Measurements from ENCODE around the gene SLC39A5.

DNA sequence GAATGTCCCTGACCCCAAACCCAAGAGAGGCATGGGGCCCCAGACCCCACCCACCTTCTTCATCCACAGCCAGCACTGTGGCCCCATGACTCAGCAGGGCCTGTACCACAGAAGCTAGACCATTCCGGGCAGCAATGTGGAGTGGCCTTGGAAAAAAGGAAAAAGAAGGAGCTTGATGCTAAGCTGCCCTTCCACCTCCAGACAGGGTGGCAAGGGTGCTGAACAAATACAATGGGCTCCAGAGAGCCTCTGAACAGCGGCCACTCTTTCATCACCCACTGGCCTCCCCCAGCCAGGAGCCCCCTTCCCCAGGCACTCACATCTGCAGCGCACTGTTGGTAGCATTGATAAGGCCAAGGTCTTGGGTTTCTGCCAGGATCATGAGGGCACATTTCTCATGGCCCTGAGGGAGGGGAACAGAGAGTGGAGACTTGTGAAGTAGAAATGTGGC is 13.9 kb downstream of the SLC39A5 start:
- TF ChIP-seq, protein P1, sequence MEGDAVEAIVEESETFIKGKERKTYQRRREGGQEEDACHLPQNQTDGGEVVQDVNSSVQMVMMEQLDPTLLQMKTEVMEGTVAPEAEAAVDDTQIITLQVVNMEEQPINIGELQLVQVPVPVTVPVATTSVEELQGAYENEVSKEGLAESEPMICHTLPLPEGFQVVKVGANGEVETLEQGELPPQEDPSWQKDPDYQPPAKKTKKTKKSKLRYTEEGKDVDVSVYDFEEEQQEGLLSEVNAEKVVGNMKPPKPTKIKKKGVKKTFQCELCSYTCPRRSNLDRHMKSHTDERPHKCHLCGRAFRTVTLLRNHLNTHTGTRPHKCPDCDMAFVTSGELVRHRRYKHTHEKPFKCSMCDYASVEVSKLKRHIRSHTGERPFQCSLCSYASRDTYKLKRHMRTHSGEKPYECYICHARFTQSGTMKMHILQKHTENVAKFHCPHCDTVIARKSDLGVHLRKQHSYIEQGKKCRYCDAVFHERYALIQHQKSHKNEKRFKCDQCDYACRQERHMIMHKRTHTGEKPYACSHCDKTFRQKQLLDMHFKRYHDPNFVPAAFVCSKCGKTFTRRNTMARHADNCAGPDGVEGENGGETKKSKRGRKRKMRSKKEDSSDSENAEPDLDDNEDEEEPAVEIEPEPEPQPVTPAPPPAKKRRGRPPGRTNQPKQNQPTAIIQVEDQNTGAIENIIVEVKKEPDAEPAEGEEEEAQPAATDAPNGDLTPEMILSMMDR (IDR thresholded peaks at IDR 0.05; ENCODE audit: low read length): no peak
- no peak for TF ChIP-seq EZH2 (optimal IDR thresholded peaks at IDR 0.05; ENCODE audit: low read depth, low read length)
- TF ChIP-seq EZH2phosphoT487 (IDR thresholded peaks at IDR 0.05; ENCODE audit: low read length): no peak
